Osteocyte (in vitro differentiated cells): ENCODE measurements around the gene CHORDC1. TPM values are rescaled to one million over a fixed set of nuclear protein-coding genes. Genes with fewer than 3 reads are reported as not detected.
"Not testable (repeated sequence)": the region's sequence is repeated elsewhere in the genome, so short reads cannot be mapped to it uniquely, and the experiment has no call there.

Experiments
- DNase-seq: peaks from one replicate; pipeline ENCODE4 v3.0.0; 2021; ENCODE audit warnings: mixed read lengths; ENCODE audit not compliant: unreplicated experiment; ENCODE audit errors: extremely low spot score
- H3K27ac Mint-ChIP-seq: one replicate; pipeline ENCODE4 v1.8.0; 2021; ENCODE audit warnings: mild to moderate bottlenecking, mixed read lengths; ENCODE audit not compliant: unreplicated experiment
- H3K27me3 Mint-ChIP-seq: one replicate; pipeline ENCODE4 v1.8.0; 2021; ENCODE audit warnings: mixed read lengths; ENCODE audit not compliant: unreplicated experiment
- H3K36me3 Mint-ChIP-seq: one replicate; pipeline ENCODE4 v1.8.0; 2021; ENCODE audit warnings: mixed read lengths; ENCODE audit not compliant: unreplicated experiment
- H3K4me1 Mint-ChIP-seq: one replicate; pipeline ENCODE4 v1.8.0; 2021; ENCODE audit warnings: mixed read lengths; ENCODE audit not compliant: unreplicated experiment
- H3K4me3 Mint-ChIP-seq: one replicate; pipeline ENCODE4 v1.8.0; 2021; ENCODE audit warnings: mild to moderate bottlenecking, moderate library complexity, mixed read lengths; ENCODE audit not compliant: unreplicated experiment
- H3K9me3 Mint-ChIP-seq: one replicate; pipeline ENCODE4 v1.8.0; 2021; ENCODE audit warnings: mixed read lengths; ENCODE audit not compliant: unreplicated experiment
- total RNA-seq: library from RNA; stranded (reverse); gene quantifications from 2 replicates; pipeline ENCODE4 v1.2.1, GENCODE V29; 2021
- TF ChIP-seq, protein P1 (sequence below): fragments of 200-600 bp; sonication (generic); IDR thresholded peaks from 2 replicates; pipeline ENCODE4 v1.5.0; 2021; ENCODE audit warnings: antibody characterized with exemption, mild to moderate bottlenecking, moderate library complexity

CHORDC1 gene
- total RNA-seq, 1 donor from 2014 or later = 35.1 TPM

DNA sequence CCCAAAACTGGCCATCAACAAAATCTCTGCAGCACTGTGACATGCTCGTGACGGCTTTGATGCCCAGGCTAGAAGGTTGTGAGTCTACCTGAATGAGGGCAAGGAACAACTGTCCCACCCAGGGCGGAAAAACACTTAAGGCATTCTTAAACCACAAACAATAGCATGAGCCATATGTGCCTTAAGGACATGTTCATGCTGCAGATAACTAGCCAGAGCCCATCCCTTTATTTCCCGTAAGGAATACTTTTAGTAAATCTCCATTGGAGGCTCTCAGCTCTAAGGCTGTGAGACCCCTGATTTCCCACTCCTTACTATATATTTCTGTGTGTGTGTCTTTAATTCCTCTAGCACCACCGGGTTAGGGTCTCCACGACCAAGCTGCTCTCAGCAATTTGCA is 3.4 kb downstream of the CHORDC1 start:
- Mint-ChIP-seq H3K9me3 (no peaks in the 10 kb centered on the region), H3K4me1 (peaks cover 53% of the 10 kb centered on the region), H3K27me3 (no peaks in the 10 kb centered on the region), H3K36me3 (peaks cover 3% of the 10 kb centered on the region), H3K27ac (no peak overlapping the region), H3K4me3 (no peak overlapping the region)
- DNase-seq = no peak
- TF ChIP-seq, protein P1, sequence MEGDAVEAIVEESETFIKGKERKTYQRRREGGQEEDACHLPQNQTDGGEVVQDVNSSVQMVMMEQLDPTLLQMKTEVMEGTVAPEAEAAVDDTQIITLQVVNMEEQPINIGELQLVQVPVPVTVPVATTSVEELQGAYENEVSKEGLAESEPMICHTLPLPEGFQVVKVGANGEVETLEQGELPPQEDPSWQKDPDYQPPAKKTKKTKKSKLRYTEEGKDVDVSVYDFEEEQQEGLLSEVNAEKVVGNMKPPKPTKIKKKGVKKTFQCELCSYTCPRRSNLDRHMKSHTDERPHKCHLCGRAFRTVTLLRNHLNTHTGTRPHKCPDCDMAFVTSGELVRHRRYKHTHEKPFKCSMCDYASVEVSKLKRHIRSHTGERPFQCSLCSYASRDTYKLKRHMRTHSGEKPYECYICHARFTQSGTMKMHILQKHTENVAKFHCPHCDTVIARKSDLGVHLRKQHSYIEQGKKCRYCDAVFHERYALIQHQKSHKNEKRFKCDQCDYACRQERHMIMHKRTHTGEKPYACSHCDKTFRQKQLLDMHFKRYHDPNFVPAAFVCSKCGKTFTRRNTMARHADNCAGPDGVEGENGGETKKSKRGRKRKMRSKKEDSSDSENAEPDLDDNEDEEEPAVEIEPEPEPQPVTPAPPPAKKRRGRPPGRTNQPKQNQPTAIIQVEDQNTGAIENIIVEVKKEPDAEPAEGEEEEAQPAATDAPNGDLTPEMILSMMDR = no peak

DNA sequence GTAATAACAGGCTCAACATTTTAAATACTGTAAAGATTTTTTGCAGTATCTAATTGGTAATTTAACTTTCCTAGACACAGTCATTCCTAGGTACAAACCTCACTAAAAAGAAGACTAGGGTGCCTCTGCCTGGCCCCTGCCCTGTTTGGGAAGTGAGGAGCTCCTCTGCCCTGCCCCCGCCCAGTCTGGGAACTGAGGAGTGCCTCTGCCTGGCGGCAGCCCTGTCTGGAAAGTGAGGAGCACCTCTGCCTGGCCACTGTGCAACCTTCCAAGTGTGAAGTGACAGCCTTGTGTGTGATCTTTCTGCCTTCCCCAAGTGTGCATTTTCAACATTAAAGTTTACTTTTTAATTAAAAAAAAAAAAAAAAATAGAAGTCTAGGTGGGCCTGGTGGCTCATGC is 4.2 kb downstream of the CHORDC1 start:
- no peak for DNase-seq
- no peaks in the 10 kb centered on the region for H3K9me3 Mint-ChIP-seq
- H3K36me3 Mint-ChIP-seq = peaks cover 4% of the 10 kb centered on the region
- no peak overlapping the region for H3K27ac Mint-ChIP-seq
- TF ChIP-seq, protein P1 = no peak
- H3K27me3 Mint-ChIP-seq = no peaks in the 10 kb centered on the region
- no peak overlapping the region for H3K4me3 Mint-ChIP-seq
- H3K4me1 Mint-ChIP-seq = peaks cover 47% of the 10 kb centered on the region

DNA sequence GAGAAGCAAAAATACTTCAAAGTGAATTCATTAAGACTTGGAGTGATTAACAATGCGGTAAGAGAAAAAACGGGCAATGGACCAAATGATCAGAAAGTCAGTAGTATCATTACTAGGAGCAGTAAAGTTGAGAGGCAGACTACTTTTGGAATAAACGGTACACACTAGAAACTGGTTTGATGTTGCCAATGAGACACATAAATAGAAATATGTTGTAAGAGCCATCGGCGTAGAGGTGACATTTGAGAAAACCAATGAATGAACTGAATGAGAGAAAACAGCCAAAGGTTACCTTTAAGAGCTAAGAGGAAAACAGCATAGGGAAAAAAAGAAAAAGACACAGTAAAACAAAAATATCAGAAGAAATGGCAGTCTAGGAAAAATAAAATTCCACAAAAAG is 6.2 kb downstream of the CHORDC1 start:
- no peak overlapping the region for H3K4me3 Mint-ChIP-seq
- H3K4me1 Mint-ChIP-seq = peaks cover 38% of the 10 kb centered on the region
- peak overlapping the region; percentile 11 for H3K27ac Mint-ChIP-seq
- no peaks in the 10 kb centered on the region for H3K9me3 Mint-ChIP-seq
- H3K36me3 Mint-ChIP-seq = peaks cover 17% of the 10 kb centered on the region
- no peak for DNase-seq
- H3K27me3 Mint-ChIP-seq = no peaks in the 10 kb centered on the region
- TF ChIP-seq, protein P1 = no peak

DNA sequence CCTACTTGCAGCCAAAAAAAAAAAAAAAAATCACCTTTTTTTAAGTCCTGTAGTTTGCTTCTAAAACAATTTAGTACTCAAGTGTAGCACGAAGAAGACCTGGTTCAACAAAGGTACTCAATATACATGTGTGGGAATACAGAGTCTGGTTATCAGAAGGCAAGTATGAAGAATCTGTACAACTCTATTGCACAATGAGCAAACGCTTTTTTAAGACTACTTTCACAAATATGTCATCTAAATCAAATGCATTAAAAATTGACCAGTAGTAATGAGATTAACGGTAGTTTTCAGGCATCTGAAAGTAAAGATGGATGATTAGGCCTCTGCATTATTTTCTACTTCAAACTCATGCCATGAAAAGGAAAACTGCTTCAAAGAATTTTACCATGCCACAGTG is 9.5 kb downstream of the CHORDC1 start:
- TF ChIP-seq, protein P1 = no peak
- Mint-ChIP-seq H3K36me3 (peaks cover 28% of the 10 kb centered on the region), H3K4me3 (no peak overlapping the region), H3K27me3 (no peaks in the 10 kb centered on the region), H3K9me3 (no peaks in the 10 kb centered on the region), H3K4me1 (peaks cover 15% of the 10 kb centered on the region), H3K27ac (no peak overlapping the region)
- DNase-seq = no peak

DNA sequence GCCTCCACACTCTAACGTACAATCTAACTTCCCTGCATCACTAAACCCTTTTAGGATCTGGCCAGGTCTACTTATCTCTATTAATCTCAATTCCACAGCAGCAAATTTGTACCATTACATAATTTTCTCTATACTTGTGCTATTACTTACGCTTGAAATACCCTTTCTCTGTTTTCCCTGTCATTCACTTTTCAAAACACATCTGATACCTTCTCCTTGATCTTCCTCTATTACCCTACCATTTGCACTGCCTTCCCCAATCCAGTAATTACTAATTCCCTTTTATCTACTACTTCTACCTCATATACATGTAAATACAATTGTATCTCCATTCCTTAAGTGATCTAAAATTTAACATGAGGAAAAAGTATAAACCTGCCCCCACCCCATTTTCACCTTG is 14.0 kb downstream of the CHORDC1 start:
- Mint-ChIP-seq H3K36me3 (peaks cover 28% of the 10 kb centered on the region), H3K9me3 (no peaks in the 10 kb centered on the region), H3K4me3 (no peak overlapping the region), H3K27me3 (no peaks in the 10 kb centered on the region), H3K4me1 (peaks cover 12% of the 10 kb centered on the region), H3K27ac (no peak overlapping the region)
- DNase-seq = no peak
- TF ChIP-seq, protein P1 = no peak

DNA sequence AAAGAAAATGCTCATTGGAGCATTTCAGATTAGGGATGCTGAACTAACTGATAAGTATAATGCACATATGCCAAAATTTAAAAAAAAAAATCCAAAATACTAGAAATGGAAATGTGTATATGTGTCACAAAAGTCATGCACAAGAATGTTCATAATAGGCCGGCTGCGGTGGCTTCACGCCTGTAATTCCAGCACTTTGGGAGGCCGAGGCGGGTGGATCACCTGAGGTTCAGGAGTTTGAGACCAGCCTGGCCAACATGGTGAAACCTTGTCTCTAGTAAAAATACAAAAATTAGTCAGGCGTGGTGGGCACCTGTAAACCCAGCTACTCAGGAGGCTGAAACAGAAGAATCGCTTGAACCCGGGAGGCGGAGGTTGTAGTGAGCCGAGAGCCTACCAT is 14.9 kb downstream of the CHORDC1 start:
- not testable (repeated sequence) for DNase-seq, H3K4me3 Mint-ChIP-seq, H3K27me3 Mint-ChIP-seq, H3K27ac Mint-ChIP-seq, H3K9me3 Mint-ChIP-seq
- peaks cover 27% of the 10 kb centered on the region for H3K36me3 Mint-ChIP-seq
- peaks cover 12% of the 10 kb centered on the region for H3K4me1 Mint-ChIP-seq
